ENCODE measurements around the gene KCNA5. TPM values are rescaled to one million over a fixed set of nuclear protein-coding genes. Genes with fewer than 3 reads are reported as not detected.

The KCNA5 gene
- total RNA-seq, 1 experiment from 2014 or later, result not detected

GRCh38 chr12:5071496-5071895, 27.8 kb downstream of the KCNA5 start:
- intact Hi-C loops (cut with micrococcal nuclease), result no loop called here
- CTCF ChIA-PET, result no interaction called here
- Histone ChIP-seq H3K36me3 (ENCODE audit: low read depth, low read length) (no peaks in the 10 kb centered on the region), H3K27me3 (ENCODE audit: low read length) (no peaks in the 10 kb centered on the region; the same call in 1 of the 2 replicates), H3K9ac (ENCODE audit: low read length) (no peak overlapping the region), H3K4me1 (ENCODE audit: insufficient read depth, low read length) (no peaks in the 10 kb centered on the region), H3K79me2 (ENCODE audit: low read length) (no peaks in the 10 kb centered on the region), H3K4me3 (ENCODE audit: low read length) (no peak overlapping the region), H3K9me3 (ENCODE audit: low read length) (no peaks in the 10 kb centered on the region), H3K4me2 (ENCODE audit: low read length) (no peak overlapping the region), H2AFZ (ENCODE audit: low read length) (no peak overlapping the region), H3F3A (ENCODE audit: low read length, unreplicated experiment) (no peaks in the 10 kb centered on the region), H4K20me1 (ENCODE audit: low read length) (no peaks in the 10 kb centered on the region), H3K27ac (ENCODE audit: low read length) (no peak overlapping the region), H3K9me2 (replicated peaks; ENCODE audit: low read length) (no peaks in the 10 kb centered on the region)
- no TSS peak for BruUV-seq (replicated peaks)
- no peak for ATAC-seq
- TF ChIP-seq EZH2 (IDR thresholded peaks at IDR 0.05; ENCODE audit: low read length, unreplicated experiment) (no peak), EZH2phosphoT487 (IDR thresholded peaks at IDR 0.05; ENCODE audit: borderline replicate concordance, low read length) (no peak)
- TF ChIP-seq, protein P1, sequence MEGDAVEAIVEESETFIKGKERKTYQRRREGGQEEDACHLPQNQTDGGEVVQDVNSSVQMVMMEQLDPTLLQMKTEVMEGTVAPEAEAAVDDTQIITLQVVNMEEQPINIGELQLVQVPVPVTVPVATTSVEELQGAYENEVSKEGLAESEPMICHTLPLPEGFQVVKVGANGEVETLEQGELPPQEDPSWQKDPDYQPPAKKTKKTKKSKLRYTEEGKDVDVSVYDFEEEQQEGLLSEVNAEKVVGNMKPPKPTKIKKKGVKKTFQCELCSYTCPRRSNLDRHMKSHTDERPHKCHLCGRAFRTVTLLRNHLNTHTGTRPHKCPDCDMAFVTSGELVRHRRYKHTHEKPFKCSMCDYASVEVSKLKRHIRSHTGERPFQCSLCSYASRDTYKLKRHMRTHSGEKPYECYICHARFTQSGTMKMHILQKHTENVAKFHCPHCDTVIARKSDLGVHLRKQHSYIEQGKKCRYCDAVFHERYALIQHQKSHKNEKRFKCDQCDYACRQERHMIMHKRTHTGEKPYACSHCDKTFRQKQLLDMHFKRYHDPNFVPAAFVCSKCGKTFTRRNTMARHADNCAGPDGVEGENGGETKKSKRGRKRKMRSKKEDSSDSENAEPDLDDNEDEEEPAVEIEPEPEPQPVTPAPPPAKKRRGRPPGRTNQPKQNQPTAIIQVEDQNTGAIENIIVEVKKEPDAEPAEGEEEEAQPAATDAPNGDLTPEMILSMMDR (conservative IDR thresholded peaks at IDR 0.05; ENCODE audit: low read depth, low read length), result no peak
- DNase-seq, result no peak
- POLR2A ChIA-PET (ENCODE audit: unreplicated experiment), result no interaction called here

DNA sequence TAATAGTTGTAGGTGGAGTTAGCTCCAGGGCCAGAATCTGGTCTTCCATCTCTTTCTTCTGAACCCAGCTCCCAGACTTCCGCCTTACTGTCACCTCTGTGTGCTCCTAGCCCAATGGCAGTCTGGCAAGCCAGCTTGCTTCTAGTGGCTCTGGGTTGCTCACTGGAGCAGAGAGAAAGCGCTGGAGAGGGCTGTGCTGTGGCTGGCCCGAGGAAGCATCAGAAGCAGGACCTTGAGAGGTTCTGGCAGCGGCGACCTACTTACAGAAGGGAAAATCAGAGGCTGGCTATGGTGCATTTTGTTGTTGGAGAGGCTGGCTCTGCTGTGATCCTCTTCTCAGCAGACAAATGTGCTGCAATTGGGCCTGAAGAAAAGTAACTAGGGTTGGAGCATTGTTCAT, 28.6 kb downstream of the KCNA5 start:
- H3K9me2 ChIP-seq (replicated peaks; ENCODE audit: low read length), result no peaks in the 10 kb centered on the region
- no peaks in the 10 kb centered on the region for H3K36me3 ChIP-seq (ENCODE audit: low read depth, low read length)
- BruUV-seq (replicated peaks), result no TSS peak
- no peaks in the 10 kb centered on the region for H3K79me2 ChIP-seq (ENCODE audit: low read length)
- no peaks in the 10 kb centered on the region for H4K20me1 ChIP-seq (ENCODE audit: low read length)
- no peak overlapping the region for H3K27ac ChIP-seq (ENCODE audit: low read length)
- H2AFZ ChIP-seq (ENCODE audit: low read length), result no peak overlapping the region
- TF ChIP-seq EZH2phosphoT487 (IDR thresholded peaks at IDR 0.05; ENCODE audit: borderline replicate concordance, low read length) (no peak), EZH2 (IDR thresholded peaks at IDR 0.05; ENCODE audit: low read length, unreplicated experiment) (no peak)
- TF ChIP-seq, protein P1 (conservative IDR thresholded peaks at IDR 0.05; ENCODE audit: low read depth, low read length), result no peak
- H3K27me3 ChIP-seq (ENCODE audit: low read length), result peaks cover 7% of the 10 kb centered on the region; the same call in 1 of the 2 replicates
- CTCF ChIA-PET, result no interaction called here
- intact Hi-C loops (cut with micrococcal nuclease), result no loop called here
- H3K9me3 ChIP-seq (ENCODE audit: low read length), result no peaks in the 10 kb centered on the region
- H3F3A ChIP-seq (ENCODE audit: low read length, unreplicated experiment), result no peaks in the 10 kb centered on the region
- no peaks in the 10 kb centered on the region for H3K4me1 ChIP-seq (ENCODE audit: insufficient read depth, low read length)
- DNase-seq, result no peak
- no peak overlapping the region for H3K4me3 ChIP-seq (ENCODE audit: low read length)
- POLR2A ChIA-PET (ENCODE audit: unreplicated experiment), result no interaction called here
- no peak overlapping the region for H3K4me2 ChIP-seq (ENCODE audit: low read length)
- ATAC-seq, result no peak
- no peak overlapping the region for H3K9ac ChIP-seq (ENCODE audit: low read length)

DNA sequence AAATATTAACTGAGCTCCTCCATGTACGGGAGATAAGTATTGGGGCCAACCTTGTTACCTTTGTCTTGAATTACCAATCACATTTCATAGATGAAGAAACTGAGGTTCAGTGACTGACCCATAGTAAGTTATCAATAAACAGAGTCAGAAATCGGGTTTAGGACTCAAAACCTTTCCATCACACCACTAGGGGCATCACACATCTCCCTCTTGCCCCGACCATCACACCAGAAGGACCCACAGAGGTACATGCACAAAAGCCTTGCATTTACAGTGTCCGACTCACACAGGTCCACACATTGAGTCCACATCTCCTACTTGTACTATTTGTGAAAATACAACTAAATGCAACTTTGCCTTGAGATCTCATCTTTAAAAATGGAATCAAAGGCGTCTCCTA, 29.4 kb downstream of the KCNA5 start:
- intact Hi-C loops (cut with micrococcal nuclease), result no loop called here
- peaks cover 7% of the 10 kb centered on the region; the same call in 1 of the 2 replicates for H3K27me3 ChIP-seq (ENCODE audit: low read length)
- BruUV-seq (replicated peaks), result no TSS peak
- H4K20me1 ChIP-seq (ENCODE audit: low read length), result no peaks in the 10 kb centered on the region
- ChIA-PET POLR2A (ENCODE audit: unreplicated experiment) (no interaction called here), CTCF (no interaction called here)
- H3K4me1 ChIP-seq (ENCODE audit: insufficient read depth, low read length), result no peaks in the 10 kb centered on the region
- TF ChIP-seq, protein P1 (conservative IDR thresholded peaks at IDR 0.05; ENCODE audit: low read depth, low read length), result no peak; the same call in 1 of the 2 replicates
- DNase-seq, result no peak
- H3K9me3 ChIP-seq (ENCODE audit: low read length), result no peaks in the 10 kb centered on the region
- no peak overlapping the region for H3K4me2 ChIP-seq (ENCODE audit: low read length)
- H3F3A ChIP-seq (ENCODE audit: low read length, unreplicated experiment), result no peaks in the 10 kb centered on the region
- no peak overlapping the region for H3K27ac ChIP-seq (ENCODE audit: low read length)
- no peak overlapping the region for H3K4me3 ChIP-seq (ENCODE audit: low read length)
- no peak overlapping the region for H3K9ac ChIP-seq (ENCODE audit: low read length)
- H3K9me2 ChIP-seq (replicated peaks; ENCODE audit: low read length), result no peaks in the 10 kb centered on the region
- ATAC-seq, result no peak
- no peak overlapping the region for H2AFZ ChIP-seq (ENCODE audit: low read length)
- H3K36me3 ChIP-seq (ENCODE audit: low read depth, low read length), result no peaks in the 10 kb centered on the region
- H3K79me2 ChIP-seq (ENCODE audit: low read length), result no peaks in the 10 kb centered on the region
